EL (cell line): Measurements from ENCODE around the gene HTRA3.

Experiments
- DNase-seq: peaks from one replicate; pipeline ENCODE4 v3.0.0-alpha.2; 2016

The HTRA3 gene

GRCh38 chr4:8269535-8270417 is at the start of gene HTRA3:
Gene HTRA3 (plus strand): TSS chr4:8269754. CDS start chr4:8269969, 215 bp downstream.
- peak; percentile 55 for DNase-seq

DNA sequence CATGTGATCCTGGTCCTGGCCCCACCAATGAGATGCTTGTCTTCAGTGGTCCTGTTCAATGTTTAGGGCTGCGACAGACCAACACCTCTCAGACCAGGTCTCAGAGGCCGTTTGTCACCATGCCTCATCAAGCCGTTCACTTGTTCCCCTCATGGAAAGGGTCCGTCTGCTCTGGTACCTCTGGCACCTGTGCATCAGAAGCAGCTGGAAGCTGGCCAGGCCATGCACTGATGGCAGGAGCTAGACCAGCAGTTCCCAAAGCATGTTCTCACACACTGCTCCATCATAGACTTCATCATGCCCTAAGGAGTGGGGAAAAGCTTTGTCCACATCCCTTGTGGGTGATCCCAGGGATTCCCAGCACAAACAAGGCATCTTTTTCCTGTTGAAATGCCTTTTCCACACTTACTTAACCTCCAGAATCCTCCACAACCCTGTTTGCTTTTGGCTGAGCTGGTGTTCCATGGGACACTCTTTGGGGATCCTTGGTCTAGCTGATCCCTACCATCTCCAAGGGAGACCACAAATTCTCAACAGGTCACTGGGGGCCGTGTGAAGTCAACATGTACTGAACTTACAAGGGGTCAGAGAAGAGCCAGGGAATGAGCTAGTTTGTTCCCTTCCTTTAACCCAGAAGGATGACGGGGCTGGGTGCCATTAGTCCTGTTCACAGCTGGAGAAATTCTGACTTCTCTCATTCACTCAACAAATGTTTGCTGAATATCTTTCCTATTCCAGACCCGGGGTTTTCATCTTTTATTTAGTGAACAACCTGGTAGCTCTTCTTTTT is 48.7 kb upstream of the HTRA3 start:
- no peak for DNase-seq

- DNase-seq = no peak
Measured at GRCh38 chr4:8221476-8221875, 48.1 kb upstream of the HTRA3 start.

DNA sequence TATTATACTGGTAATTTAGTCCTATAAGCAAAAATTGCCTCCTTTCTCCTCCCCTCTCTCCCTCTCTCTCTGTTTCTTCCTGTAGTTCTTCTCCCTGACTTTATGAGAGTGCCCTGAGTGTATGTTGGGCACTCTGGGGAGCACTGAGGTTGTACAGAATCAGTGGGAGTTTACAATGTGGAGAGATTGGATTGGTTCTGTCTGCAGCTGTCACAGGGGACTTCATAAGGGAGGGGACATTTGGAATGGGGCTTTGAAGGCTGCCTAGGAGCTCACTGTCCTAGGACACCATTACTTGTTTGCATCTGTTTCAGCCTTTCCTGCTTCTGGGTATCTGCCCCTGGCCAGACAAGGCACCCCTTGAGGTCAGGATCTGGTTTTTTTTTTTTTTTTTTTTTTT is 47.6 kb upstream of the HTRA3 start:
- no peak for DNase-seq

DNA sequence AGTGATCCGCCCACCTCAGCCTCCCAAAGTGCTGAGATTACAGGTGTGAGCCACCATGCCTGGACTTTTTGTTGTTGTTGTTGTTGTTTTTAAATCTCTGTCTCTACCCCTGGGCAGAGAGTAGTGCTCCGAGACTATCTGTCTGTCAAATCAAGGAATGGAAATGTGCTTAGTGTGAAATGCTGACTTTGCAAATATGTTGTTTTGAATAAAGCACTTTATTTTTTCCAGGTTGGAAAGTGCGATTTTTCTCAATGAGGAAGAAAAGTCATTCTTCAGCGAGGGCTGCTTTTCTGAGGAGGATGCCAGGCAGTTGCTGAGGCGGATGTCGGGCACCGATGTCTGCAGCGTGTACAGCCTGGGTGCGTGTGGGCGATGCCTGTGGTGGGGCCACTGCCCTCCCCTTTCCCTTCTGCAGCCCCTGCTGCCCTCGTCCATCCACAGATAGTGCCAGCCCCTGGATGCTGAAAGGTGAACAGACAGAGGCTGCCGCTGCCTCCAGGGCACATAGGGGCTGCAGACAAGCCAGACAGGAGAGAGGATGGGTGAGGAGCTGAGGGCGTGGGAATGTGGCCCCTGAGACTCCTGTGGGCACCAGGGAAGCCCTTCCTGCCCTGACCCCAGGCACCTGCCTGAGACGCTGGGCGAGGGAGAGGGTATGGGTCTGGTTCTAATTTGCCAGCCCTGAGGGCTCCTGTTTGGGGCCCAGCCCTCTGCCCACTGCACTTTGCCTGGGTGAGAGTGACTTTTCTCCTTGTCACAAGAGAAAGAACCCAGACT is 46.8 kb upstream of the HTRA3 start:
- no peak for DNase-seq

DNA sequence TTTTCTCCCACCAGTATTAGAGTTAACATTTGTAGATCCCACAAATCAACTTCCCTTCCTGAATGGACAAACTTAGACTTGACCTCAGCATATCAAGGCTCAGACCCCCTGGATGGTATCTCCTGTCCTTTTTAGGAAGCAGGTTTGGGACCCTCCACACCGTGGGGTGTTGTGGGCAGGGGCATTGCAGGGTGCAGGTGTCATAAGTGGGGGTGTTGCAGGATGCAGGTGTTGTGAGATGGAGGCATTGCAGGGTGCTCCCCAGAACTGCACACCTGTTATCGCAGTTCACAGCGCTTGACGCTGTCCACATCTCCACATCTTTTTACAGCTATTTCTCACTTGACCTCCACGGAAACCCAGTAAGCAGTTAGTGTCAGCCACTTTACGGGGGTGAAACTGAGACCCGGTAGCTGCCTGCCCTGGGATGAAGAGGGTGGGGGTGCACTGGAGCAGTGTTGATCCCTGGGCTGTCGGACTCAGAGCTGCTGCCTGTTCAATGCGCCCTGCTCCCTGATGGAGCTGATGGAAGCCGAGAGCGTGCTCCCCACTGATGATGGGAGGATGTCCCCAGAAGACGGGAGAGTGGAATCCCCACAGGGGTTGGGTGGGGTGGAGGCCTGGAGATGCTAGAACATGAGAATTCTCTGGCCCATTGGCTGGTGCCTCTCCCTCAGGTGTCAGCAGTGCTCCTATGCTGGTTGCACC is 45.1 kb upstream of the HTRA3 start:
- no peak for DNase-seq

GRCh38 chr4:8224975-8225625 is 44.5 kb upstream of the HTRA3 start:
- DNase-seq = no peak

DNA sequence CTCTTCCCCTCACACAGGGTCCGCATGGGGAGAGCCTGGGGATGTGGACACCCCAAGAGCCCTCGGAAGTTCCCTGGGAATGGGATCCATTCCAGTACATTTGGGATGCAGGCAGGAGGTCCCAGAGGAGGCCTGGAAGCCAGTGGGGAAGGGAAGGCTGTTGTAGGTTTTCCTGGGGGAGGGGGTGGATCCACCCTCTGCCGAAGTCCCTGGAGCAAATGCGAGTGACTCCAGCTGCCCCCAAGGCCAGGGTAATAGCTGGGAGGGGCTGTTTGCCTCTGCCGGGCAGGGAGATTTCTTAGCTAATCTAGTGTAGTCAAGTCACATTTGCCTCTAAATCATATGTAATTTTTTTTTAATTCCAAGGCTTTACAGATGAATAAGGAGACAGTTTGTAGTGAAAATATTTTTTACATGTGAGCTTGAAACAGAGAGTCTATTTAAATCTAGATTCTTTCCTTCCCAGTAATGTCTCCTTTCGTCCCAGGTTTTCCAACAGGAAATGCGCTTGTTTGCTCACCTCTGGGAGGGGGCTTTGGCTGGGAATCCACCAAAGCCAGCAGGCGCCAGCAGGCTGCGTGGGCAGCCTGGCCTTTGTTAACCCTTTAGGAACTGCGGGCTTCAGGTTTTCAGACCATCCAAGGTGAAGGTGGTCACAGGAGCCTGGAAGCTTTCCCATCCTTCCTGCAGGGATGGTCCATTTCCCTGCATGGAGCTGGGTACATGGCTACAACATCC is 43.7 kb upstream of the HTRA3 start:
- no peak for DNase-seq

DNA sequence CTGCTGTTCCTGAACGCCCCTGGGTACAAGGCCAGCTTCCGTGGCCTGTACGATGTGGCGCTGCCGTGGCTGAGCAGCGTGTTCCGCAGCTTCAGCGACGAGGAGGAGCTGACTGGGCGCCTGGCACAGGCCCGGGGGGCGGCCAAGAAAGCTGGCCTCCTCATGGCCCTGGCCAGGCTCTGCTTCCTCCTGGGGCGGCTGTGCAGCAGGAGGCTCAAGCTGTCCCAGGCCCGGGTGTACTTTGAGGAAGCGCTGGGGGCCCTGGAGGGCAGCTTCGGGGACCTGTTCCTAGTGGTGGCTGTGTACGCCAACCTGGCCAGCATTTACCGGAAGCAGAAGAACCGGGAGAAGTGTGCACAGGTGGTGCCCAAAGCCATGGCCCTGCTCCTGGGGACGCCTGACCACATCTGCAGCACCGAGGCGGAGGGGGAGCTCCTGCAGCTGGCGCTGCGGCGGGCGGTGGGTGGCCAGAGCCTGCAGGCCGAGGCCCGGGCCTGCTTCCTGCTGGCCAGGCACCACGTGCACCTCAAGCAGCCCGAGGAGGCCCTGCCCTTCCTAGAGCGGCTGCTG is 42.3 kb upstream of the HTRA3 start:
- DNase-seq = no peak

GRCh38 chr4:8227771-8228318 is 41.7 kb upstream of the HTRA3 start:
- DNase-seq = no peak

- DNase-seq = peak; percentile 73
Measured at GRCh38 chr4:8228319-8229250, 41.0 kb upstream of the HTRA3 start.

DNA sequence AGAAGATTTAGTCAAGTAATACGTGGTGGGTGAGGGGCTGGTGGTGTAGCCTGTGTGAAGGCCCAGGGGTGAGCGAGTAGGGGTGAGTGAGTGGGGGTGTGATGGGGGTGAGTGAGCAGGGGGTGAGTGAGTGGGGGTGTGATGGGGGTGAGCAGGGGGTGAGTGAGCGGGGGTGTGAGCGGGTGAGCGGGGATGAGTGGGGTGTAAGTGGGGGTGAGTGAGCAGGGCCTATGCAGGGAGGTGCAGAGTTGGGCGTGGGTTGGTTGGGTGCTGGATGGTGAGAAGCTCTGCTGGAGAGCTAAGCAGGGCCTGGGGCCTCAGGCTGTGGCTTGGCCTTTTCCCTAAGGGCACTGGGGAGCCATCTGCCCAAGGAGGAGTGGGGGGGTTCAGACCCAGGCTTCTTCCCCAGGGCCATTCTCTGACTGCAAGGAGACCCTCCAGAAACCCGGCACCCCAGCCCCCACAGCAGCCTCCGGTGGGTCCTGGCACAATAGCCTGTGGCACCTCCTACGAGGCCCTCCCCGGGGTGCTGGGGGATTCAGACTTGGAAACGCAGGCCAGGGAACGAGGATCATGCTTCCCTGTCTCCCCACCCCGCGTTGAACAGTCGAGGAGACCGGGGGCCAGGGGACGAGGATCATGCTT is 40.1 kb upstream of the HTRA3 start:
- DNase-seq = no peak

DNA sequence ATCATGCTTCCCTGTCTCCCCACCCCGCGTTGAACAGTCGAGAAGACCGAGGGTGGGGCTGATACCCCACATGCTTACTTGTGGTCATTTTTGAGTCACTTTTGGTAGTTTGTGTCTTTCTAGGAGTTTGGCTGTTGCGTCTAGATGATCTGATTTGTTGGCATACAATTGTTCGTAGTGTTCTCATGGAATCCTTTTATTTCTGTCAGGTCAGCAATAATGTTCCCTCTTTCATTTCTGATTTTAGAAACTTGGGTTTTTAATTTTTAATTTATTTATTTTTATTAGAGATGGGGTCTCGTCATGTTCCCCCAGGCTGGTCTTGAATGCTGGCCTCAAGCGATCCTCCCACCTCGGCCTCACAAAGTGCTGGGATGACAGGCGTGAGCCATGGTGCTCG is 39.5 kb upstream of the HTRA3 start:
- no peak for DNase-seq

GRCh38 chr4:8230891-8231290 is 38.7 kb upstream of the HTRA3 start:
- DNase-seq = no peak

DNA sequence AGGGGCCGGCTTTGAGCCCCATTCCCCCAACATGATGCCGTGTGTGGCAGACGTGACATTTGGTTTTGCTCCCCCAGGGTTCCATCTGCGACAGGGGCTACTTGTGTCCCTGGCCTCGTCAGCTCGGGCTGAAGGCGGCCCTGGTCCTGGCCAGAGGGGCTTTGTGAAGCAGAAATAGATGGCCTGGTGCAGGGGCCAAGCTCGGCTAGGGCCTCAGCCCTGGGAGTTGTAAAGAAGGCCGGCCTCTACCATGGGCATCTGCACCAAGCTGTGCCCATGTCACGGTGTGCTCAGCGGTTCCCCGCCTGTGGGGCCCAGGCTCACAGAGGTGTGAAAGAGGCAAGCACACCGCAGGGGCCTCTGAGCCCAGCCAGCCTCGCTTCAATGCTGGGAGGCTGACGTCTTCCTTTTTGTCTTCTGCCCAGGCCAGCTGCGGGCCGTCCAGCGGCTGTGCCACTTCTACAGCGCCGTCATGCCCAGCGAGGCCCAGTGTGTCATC is 38.0 kb upstream of the HTRA3 start:
- no peak for DNase-seq

DNA sequence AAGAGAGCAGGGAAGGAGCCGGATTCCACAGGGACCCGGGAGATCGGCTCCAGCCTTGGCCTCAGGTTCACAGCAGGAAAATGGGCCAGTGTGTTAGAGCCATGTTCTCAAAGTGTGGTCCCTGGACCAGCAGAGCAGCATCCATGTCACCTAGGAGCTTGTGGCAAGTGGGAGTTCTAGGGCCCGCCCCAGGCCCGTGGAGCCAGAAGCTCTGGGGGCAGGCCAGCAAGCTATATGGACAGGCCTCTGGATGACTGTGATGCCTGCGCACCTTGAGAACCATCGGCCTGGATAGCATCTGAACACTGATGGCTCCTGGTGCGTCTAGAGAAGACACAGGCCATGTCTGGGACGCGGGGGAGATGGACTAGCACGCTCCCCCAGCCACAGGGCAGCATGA is 36.8 kb upstream of the HTRA3 start:
- no peak for DNase-seq

DNA sequence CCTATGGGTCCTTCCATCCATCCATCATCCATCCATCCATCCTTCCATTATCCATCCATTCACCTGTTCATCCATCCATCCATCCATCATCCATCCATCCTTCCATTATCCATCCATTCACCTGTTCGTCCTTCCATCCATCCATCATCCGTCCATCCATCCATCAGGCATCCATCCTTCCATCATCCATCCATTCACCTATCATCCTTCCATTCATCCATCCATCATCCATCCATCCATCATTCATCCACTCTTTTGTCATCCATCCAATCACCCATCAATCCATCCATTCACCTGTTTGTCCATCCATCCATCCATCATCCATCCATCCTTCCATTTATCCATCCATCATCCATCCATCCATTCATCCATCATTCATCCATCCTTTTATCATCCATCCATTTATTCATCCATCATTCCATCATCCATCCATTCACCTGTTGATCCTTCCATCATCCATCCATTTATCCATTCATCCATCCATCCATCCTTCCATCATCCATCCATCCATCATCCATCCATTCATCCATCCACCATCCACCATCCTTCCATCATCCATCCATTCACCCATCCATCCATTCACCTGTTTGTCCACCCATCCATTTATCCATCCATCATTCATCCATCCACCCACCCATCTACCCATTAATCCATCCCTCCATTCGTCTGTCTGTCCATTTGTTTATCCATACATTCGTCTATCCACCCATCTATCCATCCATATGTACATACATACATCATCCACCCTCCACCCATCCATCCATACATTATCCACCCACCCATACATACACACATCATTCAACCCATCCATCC is 35.7 kb upstream of the HTRA3 start:
- DNase-seq = no peak

- DNase-seq = no peak
Measured at GRCh38 chr4:8234715-8235114, 34.8 kb upstream of the HTRA3 start.
